Vagina (tissue), 2 donors: ENCODE results near the gene ZNF79. TPM values are rescaled to one million over a fixed set of nuclear protein-coding genes. Genes with fewer than 3 reads are reported as not detected.
A peak's percentile ranks its signal among the peaks of the same experiment; 100 is the strongest.

Source experiments
- DNase-seq, 2 donors: peaks; one replicate each; pipeline ENCODE4 v3.0.0-alpha.2; 2017; ENCODE audit errors: extremely low spot score in 2 of 2
- H3K27ac ChIP-seq: fragments of 200-600 bp; sonication (generic); one replicate; pipeline ENCODE4 v1.5.1; 2019
- H3K27me3 ChIP-seq: fragments of 200-600 bp; sonication (generic); one replicate; pipeline ENCODE4 v1.5.1; 2019
- H3K36me3 ChIP-seq, 2 donors: fragments of 200-600 bp; sonication (generic); one replicate each; pipeline ENCODE4 v1.5.1; 2017 to 2019
- H3K4me1 ChIP-seq: fragments of 200-600 bp; sonication (generic); one replicate; pipeline ENCODE4 v1.5.1; 2019
- H3K4me3 ChIP-seq, 2 donors: fragments of 200-600 bp; sonication (generic); 1 replicate in 1 of 2; 2 replicates in 1 of 2; pipeline ENCODE4 v1.5.1; 2016 to 2019
- H3K9me3 ChIP-seq: fragments of 200-600 bp; sonication (generic); one replicate; pipeline ENCODE4 v1.5.1; 2019
- CTCF ChIP-seq, 3 experiments: fragments of 450-650 bp in 2 of 3; fragments of 200-600 bp in 1 of 3; sonication (generic) in 1 of 3; IDR thresholded peaks; one replicate each; pipeline ENCODE4 v1.5.1; 2017 to 2019; ENCODE audit warnings: antibody characterized with exemption in 3 of 3, mild to moderate bottlenecking in 2 of 3, moderate library complexity in 2 of 3
- POLR2A ChIP-seq, 2 donors: fragments of 450-650 bp; IDR thresholded peaks; one replicate each; pipeline ENCODE4 v1.6.1; 2017; ENCODE audit warnings: antibody characterized with exemption in 2 of 2, mild to moderate bottlenecking in 2 of 2, moderate library complexity in 2 of 2
- POLR2AphosphoS5 ChIP-seq, 2 donors: sonication (generic); formaldehyde crosslinking; IDR thresholded peaks; one replicate each; pipeline ENCODE4 v1.9.0; 2017; ENCODE audit warnings: antibody characterized with exemption in 2 of 2, mild to moderate bottlenecking in 2 of 2, low read depth in 1 of 2; ENCODE audit not compliant: insufficient read depth in 1 of 2
- intact Hi-C: fragments of 100-400 bp; cut with DNase I; formaldehyde crosslinking; loops from one replicate; pipeline ENCODE4 v1.15.1; 2023
- total RNA-seq: library from RNA; depleted of rRNA; stranded (reverse); fragments of >200 nt; gene quantifications from one replicate; pipeline ENCODE4 v1.2.3, GENCODE V29; 2016

The ZNF79 gene
- total RNA-seq, 1 donor from 2014 or later: 13.3 TPM

GRCh38 chr9:127418037-127418471, 6.1 kb upstream of the ZNF79 start:
- intact Hi-C loops: no loop called here
- no peak for TF ChIP-seq CTCF (IDR thresholded peaks at IDR 0.05)
- TF ChIP-seq POLR2A (IDR thresholded peaks at IDR 0.05): no peak
- no peak for TF ChIP-seq POLR2AphosphoS5 (IDR thresholded peaks at IDR 0.05; ENCODE audit: insufficient read depth in 1 of 2, low read depth in 1 of 2)
- H3K4me3 ChIP-seq: no peak overlapping the region

GRCh38 chr9:127419348-127419747, 4.8 kb upstream of the ZNF79 start:
- no peak for TF ChIP-seq POLR2AphosphoS5 (IDR thresholded peaks at IDR 0.05; ENCODE audit: insufficient read depth in 1 of 2, low read depth in 1 of 2)
- no peak for TF ChIP-seq CTCF (IDR thresholded peaks at IDR 0.05)
- intact Hi-C loops: no loop called here

More at GRCh38 chr9:127418037-127418471, 6.1 kb upstream of the ZNF79 start:
- no peaks in the 10 kb centered on the region for H3K27me3 ChIP-seq
- H3K9me3 ChIP-seq: no peaks in the 10 kb centered on the region
- no peak for DNase-seq
- no peaks in the 10 kb centered on the region for H3K36me3 ChIP-seq
- no peak overlapping the region for H3K27ac ChIP-seq
- H3K4me1 ChIP-seq: peaks cover 36% of the 10 kb centered on the region

GRCh38 chr9:127421057-127421456, 3.1 kb upstream of the ZNF79 start:
- peaks cover 57% of the 10 kb centered on the region for H3K4me1 ChIP-seq
- no peak for DNase-seq
- intact Hi-C loops: no loop called here
- no peak overlapping the region for H3K4me3 ChIP-seq
- TF ChIP-seq CTCF (IDR thresholded peaks at IDR 0.05) (no peak), POLR2A (IDR thresholded peaks at IDR 0.05) (no peak), POLR2AphosphoS5 (IDR thresholded peaks at IDR 0.05; ENCODE audit: insufficient read depth in 1 of 2, low read depth in 1 of 2) (no peak)
- H3K27me3 ChIP-seq: no peaks in the 10 kb centered on the region
- H3K36me3 ChIP-seq: no peaks in the 10 kb centered on the region
- H3K27ac ChIP-seq: no peak overlapping the region
- H3K9me3 ChIP-seq: no peaks in the 10 kb centered on the region

More at GRCh38 chr9:127419348-127419747, 4.8 kb upstream of the ZNF79 start:
- no peak overlapping the region for H3K4me3 ChIP-seq
- no peaks in the 10 kb centered on the region for H3K27me3 ChIP-seq
- no peak overlapping the region for H3K27ac ChIP-seq
- no peak for DNase-seq
- no peaks in the 10 kb centered on the region for H3K36me3 ChIP-seq
- H3K9me3 ChIP-seq: no peaks in the 10 kb centered on the region
- H3K4me1 ChIP-seq: peaks cover 42% of the 10 kb centered on the region

GRCh38 chr9:127422133-127422782, 1.9 kb upstream of the ZNF79 start:
- no peak for TF ChIP-seq POLR2AphosphoS5 (IDR thresholded peaks at IDR 0.05; ENCODE audit: insufficient read depth in 1 of 2, low read depth in 1 of 2)
- no peak for TF ChIP-seq POLR2A (IDR thresholded peaks at IDR 0.05)
- TF ChIP-seq CTCF (IDR thresholded peaks at IDR 0.05): no peak
- intact Hi-C loops: no loop called here
- peaks cover 54% of the 10 kb centered on the region for H3K4me1 ChIP-seq
- H3K27me3 ChIP-seq: no peaks in the 10 kb centered on the region
- DNase-seq: no peak
- peak overlapping the region in 1 of 2 donors; percentile 74 for H3K4me3 ChIP-seq
- no peaks in the 10 kb centered on the region for H3K9me3 ChIP-seq
- no peak overlapping the region for H3K27ac ChIP-seq
- no peaks in the 10 kb centered on the region for H3K36me3 ChIP-seq

GRCh38 chr9:127422787-127423186, 1.4 kb upstream of the ZNF79 start:
- Histone ChIP-seq H3K27ac (peak overlapping the region; percentile 68), H3K4me1 (peaks cover 49% of the 10 kb centered on the region)
- intact Hi-C loops: no loop called here

More at GRCh38 chr9:127422787-127423186, 1.4 kb upstream of the ZNF79 start:
- DNase-seq: no peak
- no peak for TF ChIP-seq CTCF (IDR thresholded peaks at IDR 0.05)
- no peak for TF ChIP-seq POLR2A (IDR thresholded peaks at IDR 0.05)
- no peaks in the 10 kb centered on the region for H3K27me3 ChIP-seq
- H3K9me3 ChIP-seq: no peaks in the 10 kb centered on the region
- peak overlapping the region; percentile 74 to 76 for H3K4me3 ChIP-seq
- no peaks in the 10 kb centered on the region for H3K36me3 ChIP-seq
